Neural cell (in vitro differentiated cells): ENCODE data around the gene SLC17A9. TPM values are rescaled to one million over a fixed set of nuclear protein-coding genes. Genes with fewer than 3 reads are reported as not detected.
A peak's percentile ranks its signal among the peaks of the same experiment; 100 is the strongest.

Source experiments
- H2AFZ ChIP-seq: fragments of 200-600, 300-800 bp; sonication (generic), shearing (Covaris generic); 2 replicates; pipeline ENCODE4 v1.6.0; 2014; ENCODE audit warnings: low read depth, mild to moderate bottlenecking, antibody characterized with exemption, low read length, moderate library complexity
- H3F3A ChIP-seq: fragments of 200-600 bp; shearing (Covaris generic); 2 replicates; pipeline ENCODE4 v1.6.1; 2016; ENCODE audit warnings: mild to moderate bottlenecking, moderate library complexity, mixed read lengths, antibody characterized with exemption, low read length; ENCODE audit not compliant: insufficient read depth, poor library complexity, severe bottlenecking
- H3K27ac ChIP-seq: fragments of 200-600, 300-800 bp; sonication (generic), shearing (Covaris generic); 2 replicates; pipeline ENCODE4 v1.5.1; 2014; ENCODE audit warnings: mild to moderate bottlenecking, low read length, moderate library complexity
- H3K27me3 ChIP-seq: fragments of 300-800, 200-600 bp; sonication (generic), shearing (Covaris generic); 2 replicates; pipeline ENCODE4 v1.6.0; 2014; ENCODE audit warnings: mild to moderate bottlenecking, low read depth, low read length, moderate library complexity; ENCODE audit not compliant: insufficient read depth
- H3K36me3 ChIP-seq: fragments of 300-800, 200-600 bp; sonication (generic), shearing (Covaris generic); 2 replicates; pipeline ENCODE4 v1.5.1; 2014; ENCODE audit warnings: mild to moderate bottlenecking, antibody characterized with exemption, low read length, moderate library complexity; ENCODE audit not compliant: insufficient read depth
- H3K4me2 ChIP-seq: fragments of 300-800, 200-600 bp; sonication (generic), shearing (Covaris generic); 2 replicates; pipeline ENCODE4 v1.6.0; 2014; ENCODE audit warnings: mild to moderate bottlenecking, low read length
- H3K4me3 ChIP-seq: fragments of 300-800, 200-600 bp; sonication (generic), shearing (Covaris generic); 2 replicates; pipeline ENCODE4 v1.5.1; 2014; ENCODE audit warnings: mild to moderate bottlenecking, low read length, moderate library complexity
- H3K79me2 ChIP-seq: fragments of 200-600 bp; shearing (Covaris generic); replicated peaks from 2 replicates; pipeline ENCODE4 v1.6.0; 2014; ENCODE audit warnings: mild to moderate bottlenecking, low read length, moderate library complexity; ENCODE audit not compliant: insufficient read depth
- H3K9ac ChIP-seq: fragments of 300-800, 200-600 bp; sonication (generic), shearing (Covaris generic); 2 replicates; pipeline ENCODE4 v1.6.1; 2016; ENCODE audit warnings: mild to moderate bottlenecking, low read length, mixed read lengths
- H3K9me2 ChIP-seq: fragments of 200-600 bp; shearing (Covaris generic); 2 replicates; pipeline ENCODE4 v1.6.1; 2016; ENCODE audit warnings: mild to moderate bottlenecking, low read length, mixed read lengths; ENCODE audit not compliant: insufficient read depth
- H3K9me3 ChIP-seq: fragments of 200-600, 300-800 bp; sonication (generic), shearing (Covaris generic); 2 replicates; pipeline ENCODE4 v1.6.1; 2016; ENCODE audit warnings: mild to moderate bottlenecking, mixed run types, low read length, moderate library complexity, mixed read lengths
- H4K20me1 ChIP-seq: fragments of 200-600 bp; shearing (Covaris generic); 2 replicates; pipeline ENCODE4 v1.6.1; 2016; ENCODE audit warnings: mild to moderate bottlenecking, mixed run types; ENCODE audit not compliant: insufficient read depth
- EP300 ChIP-seq: fragments of 450-650 bp; conservative IDR thresholded peaks from 2 replicates; pipeline ENCODE4 v1.6.1; 2014; ENCODE audit warnings: antibody characterized with exemption, mild to moderate bottlenecking, moderate library complexity; ENCODE audit not compliant: poor library complexity, severe bottlenecking
- EZH2 ChIP-seq: fragments of 200-600, 300-800 bp; shearing (Covaris generic), sonication (generic); IDR thresholded peaks from 2 replicates; pipeline ENCODE4 v1.6.1; 2014; ENCODE audit warnings: antibody characterized with exemption, low read length, borderline replicate concordance, mild to moderate bottlenecking; ENCODE audit not compliant: insufficient read depth, poor library complexity, severe bottlenecking
- MXI1 ChIP-seq: fragments of 450-650 bp; conservative IDR thresholded peaks from 2 replicates; pipeline ENCODE4 v1.6.1; 2014; ENCODE audit warnings: antibody characterized with exemption, mild to moderate bottlenecking; ENCODE audit not compliant: poor library complexity, severe bottlenecking
- POLR2AphosphoS5 ChIP-seq: IDR thresholded peaks from 2 replicates; pipeline ENCODE4 v1.6.1; 2012
- RAD21 ChIP-seq: fragments of 450-650 bp; conservative IDR thresholded peaks from 2 replicates; pipeline ENCODE4 v1.6.1; 2014; ENCODE audit warnings: antibody characterized with exemption, mild to moderate bottlenecking, moderate library complexity
- SMC3 ChIP-seq: fragments of 450-650 bp; conservative IDR thresholded peaks from 2 replicates; pipeline ENCODE4 v1.6.1; 2014; ENCODE audit warnings: antibody characterized with exemption, mild to moderate bottlenecking, moderate library complexity; ENCODE audit not compliant: poor library complexity
- TAF1 ChIP-seq: IDR thresholded peaks from 2 replicates; pipeline ENCODE4 v1.6.1; 2012; ENCODE audit warnings: low read depth
- polyA plus RNA-seq: library from polyadenylated mRNA; depleted of rRNA; stranded (reverse); fragments of >200 nt; gene quantifications from 2 replicates; pipeline ENCODE4 v1.2.3, GENCODE V29; 2014
- TF ChIP-seq, protein P1 (sequence below): fragments of 450-650 bp; IDR thresholded peaks from 2 replicates; pipeline ENCODE4 v1.5.1; 2014; ENCODE audit warnings: antibody characterized with exemption, mild to moderate bottlenecking, moderate library complexity; ENCODE audit not compliant: poor library complexity, severe bottlenecking
- TF ChIP-seq, protein P2 (sequence below): IDR thresholded peaks from 2 replicates; pipeline ENCODE4 v1.6.1; 2012; ENCODE audit warnings: borderline replicate concordance

The SLC17A9 gene
- polyA plus RNA-seq, 1 donor from 2014 or later = not detected

DNA sequence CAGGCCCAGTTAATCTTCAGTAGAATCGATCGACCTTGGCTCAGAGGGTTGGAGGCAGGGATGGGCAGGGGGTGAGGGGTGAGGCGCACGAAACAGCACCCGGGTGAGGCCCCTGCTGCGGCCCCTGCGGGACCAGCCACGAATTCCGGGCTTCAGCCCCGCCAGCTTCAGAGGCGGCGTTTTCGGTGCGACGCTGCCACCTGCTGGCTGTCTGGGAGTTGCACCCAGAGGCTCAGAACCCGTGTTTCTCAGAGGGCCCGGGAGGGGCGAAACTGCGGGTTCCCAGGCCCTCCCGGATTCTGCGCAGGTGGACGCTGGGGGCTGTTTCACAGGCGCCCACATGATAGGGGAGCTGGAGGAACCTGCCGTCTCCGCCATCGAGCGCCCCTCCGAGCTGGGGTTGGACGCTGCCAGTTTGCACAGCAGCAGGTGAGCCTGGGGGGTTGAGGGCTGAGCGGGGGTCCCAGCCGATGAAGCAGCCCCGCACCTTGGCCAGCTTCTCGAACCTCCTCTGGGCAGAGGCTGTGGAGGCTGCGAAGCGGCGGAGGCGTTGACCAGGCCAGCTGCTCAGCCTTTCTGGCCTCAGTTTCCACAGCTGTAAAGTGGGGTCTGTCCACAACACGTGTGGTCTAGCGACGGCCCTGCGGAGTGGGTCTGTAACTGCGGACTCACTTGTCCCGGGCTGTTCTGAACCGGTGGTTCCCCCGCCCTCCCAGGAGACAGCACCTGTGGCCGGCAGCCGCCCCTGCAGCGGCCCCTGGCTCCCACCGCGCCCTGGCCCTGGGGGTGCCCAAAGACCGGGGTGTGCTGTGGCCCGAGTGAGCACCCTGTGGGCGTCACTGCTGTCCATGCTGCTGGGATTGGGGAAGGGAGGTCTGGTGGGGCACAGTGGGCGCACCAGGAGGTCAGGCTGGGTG is 56.8 kb downstream of the SLC17A9 start:
- Histone ChIP-seq H3F3A (no peaks in the 10 kb centered on the region), H4K20me1 (no peaks in the 10 kb centered on the region), H3K9me2 (no peaks in the 10 kb centered on the region), H3K4me2 (no peak overlapping the region), H3K4me3 (peak overlapping the region; percentile 25), H3K9ac (no peak overlapping the region), H3K27me3 (peaks cover 52% of the 10 kb centered on the region), H3K36me3 (no peaks in the 10 kb centered on the region), H3K27ac (no peak overlapping the region), H2AFZ (no peak overlapping the region), H3K9me3 (peaks cover 3% of the 10 kb centered on the region), H3K79me2 (no peaks in the 10 kb centered on the region)
- TF ChIP-seq, protein P1, sequence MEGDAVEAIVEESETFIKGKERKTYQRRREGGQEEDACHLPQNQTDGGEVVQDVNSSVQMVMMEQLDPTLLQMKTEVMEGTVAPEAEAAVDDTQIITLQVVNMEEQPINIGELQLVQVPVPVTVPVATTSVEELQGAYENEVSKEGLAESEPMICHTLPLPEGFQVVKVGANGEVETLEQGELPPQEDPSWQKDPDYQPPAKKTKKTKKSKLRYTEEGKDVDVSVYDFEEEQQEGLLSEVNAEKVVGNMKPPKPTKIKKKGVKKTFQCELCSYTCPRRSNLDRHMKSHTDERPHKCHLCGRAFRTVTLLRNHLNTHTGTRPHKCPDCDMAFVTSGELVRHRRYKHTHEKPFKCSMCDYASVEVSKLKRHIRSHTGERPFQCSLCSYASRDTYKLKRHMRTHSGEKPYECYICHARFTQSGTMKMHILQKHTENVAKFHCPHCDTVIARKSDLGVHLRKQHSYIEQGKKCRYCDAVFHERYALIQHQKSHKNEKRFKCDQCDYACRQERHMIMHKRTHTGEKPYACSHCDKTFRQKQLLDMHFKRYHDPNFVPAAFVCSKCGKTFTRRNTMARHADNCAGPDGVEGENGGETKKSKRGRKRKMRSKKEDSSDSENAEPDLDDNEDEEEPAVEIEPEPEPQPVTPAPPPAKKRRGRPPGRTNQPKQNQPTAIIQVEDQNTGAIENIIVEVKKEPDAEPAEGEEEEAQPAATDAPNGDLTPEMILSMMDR = peak; percentile 96
- TF ChIP-seq MXI1 = no peak
- TF ChIP-seq TAF1 = no peak
- TF ChIP-seq EP300 = no peak
- TF ChIP-seq RAD21 = peak; percentile 95
- no peak for TF ChIP-seq POLR2AphosphoS5
- no peak for TF ChIP-seq EZH2
- TF ChIP-seq SMC3 = peak; percentile 97
- TF ChIP-seq, protein P2, sequence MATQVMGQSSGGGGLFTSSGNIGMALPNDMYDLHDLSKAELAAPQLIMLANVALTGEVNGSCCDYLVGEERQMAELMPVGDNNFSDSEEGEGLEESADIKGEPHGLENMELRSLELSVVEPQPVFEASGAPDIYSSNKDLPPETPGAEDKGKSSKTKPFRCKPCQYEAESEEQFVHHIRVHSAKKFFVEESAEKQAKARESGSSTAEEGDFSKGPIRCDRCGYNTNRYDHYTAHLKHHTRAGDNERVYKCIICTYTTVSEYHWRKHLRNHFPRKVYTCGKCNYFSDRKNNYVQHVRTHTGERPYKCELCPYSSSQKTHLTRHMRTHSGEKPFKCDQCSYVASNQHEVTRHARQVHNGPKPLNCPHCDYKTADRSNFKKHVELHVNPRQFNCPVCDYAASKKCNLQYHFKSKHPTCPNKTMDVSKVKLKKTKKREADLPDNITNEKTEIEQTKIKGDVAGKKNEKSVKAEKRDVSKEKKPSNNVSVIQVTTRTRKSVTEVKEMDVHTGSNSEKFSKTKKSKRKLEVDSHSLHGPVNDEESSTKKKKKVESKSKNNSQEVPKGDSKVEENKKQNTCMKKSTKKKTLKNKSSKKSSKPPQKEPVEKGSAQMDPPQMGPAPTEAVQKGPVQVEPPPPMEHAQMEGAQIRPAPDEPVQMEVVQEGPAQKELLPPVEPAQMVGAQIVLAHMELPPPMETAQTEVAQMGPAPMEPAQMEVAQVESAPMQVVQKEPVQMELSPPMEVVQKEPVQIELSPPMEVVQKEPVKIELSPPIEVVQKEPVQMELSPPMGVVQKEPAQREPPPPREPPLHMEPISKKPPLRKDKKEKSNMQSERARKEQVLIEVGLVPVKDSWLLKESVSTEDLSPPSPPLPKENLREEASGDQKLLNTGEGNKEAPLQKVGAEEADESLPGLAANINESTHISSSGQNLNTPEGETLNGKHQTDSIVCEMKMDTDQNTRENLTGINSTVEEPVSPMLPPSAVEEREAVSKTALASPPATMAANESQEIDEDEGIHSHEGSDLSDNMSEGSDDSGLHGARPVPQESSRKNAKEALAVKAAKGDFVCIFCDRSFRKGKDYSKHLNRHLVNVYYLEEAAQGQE = no peak

DNA sequence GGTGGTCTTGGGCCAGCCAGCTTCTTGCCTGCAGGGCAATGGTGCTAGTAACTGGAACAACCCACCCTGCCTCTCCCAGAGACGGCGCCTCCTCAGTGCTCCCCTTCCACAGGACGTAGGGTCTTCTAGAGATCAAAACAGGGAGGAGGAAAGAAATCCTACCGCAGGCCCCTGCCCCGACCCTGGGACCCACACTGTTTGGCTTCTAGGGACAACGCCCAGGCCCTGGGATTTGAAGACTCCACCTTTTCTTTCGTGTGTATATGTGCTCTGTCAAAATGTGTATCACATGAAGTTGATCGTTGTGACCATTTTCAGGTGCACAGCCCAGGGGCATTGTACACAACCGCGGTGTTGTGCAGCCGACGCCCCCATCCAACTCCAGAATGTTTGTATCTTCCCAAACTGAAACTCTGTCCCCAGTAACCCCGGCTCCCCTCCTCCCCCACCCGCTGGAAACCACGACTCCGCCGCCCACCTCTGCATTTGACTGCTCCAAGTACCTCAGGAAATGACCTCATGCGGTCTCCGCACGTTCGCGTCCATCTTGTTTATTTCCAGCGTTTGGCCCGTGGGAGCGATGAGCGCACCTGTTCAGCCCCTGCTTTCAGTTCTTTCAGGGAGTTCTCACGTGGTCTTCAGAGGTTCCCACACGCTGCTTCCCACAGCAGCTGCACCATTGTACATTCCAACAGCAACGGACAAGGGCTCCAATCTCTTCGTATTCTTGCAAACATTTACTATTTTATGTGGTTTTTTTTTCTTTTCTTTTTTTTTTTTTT is 57.7 kb downstream of the SLC17A9 start:
- Histone ChIP-seq H2AFZ (no peak overlapping the region), H3K4me2 (no peak overlapping the region), H3K9me2 (no peaks in the 10 kb centered on the region), H3K27me3 (peaks cover 43% of the 10 kb centered on the region), H3K9me3 (peaks cover 3% of the 10 kb centered on the region), H3K27ac (no peak overlapping the region), H3F3A (no peaks in the 10 kb centered on the region), H4K20me1 (no peaks in the 10 kb centered on the region), H3K79me2 (no peaks in the 10 kb centered on the region), H3K9ac (no peak overlapping the region), H3K36me3 (no peaks in the 10 kb centered on the region), H3K4me3 (no peak overlapping the region)
- TF ChIP-seq POLR2AphosphoS5 = no peak
